Sigmoid colon (tissue), 4 donors: ENCODE results near the gene GTPBP4.

Experiments
- CTCF ChIP-seq, 4 experiments: fragments of 450-650 bp in 3 of 4; fragments of 200-600 bp in 1 of 4; IDR thresholded peaks; one replicate each; pipeline ENCODE4 v1.5.1; 2016 to 2019; ENCODE audit warnings: antibody characterized with exemption in 4 of 4, mild to moderate bottlenecking in 3 of 4, moderate library complexity in 2 of 4
- EP300 ChIP-seq, 4 donors: sonication (generic); formaldehyde crosslinking; IDR thresholded peaks; one replicate each; pipeline ENCODE4 v1.6.1; 2017; ENCODE audit warnings: antibody characterized with exemption in 4 of 4
- POLR2A ChIP-seq, 2 donors: fragments of 450-650 bp; IDR thresholded peaks; one replicate each; pipeline ENCODE4 v1.6.1; 2016; ENCODE audit warnings: antibody characterized with exemption in 2 of 2, mild to moderate bottlenecking in 2 of 2, moderate library complexity in 2 of 2
- POLR2AphosphoS5 ChIP-seq, 4 donors: sonication (generic); formaldehyde crosslinking; IDR thresholded peaks; one replicate each; pipeline ENCODE4 v1.6.1; 2017; ENCODE audit warnings: antibody characterized with exemption in 4 of 4

GRCh38 chr10:1057106-1057657 lies 68.9 kb downstream of the GTPBP4 start:
- TF ChIP-seq CTCF (IDR thresholded peaks at IDR 0.05) (no peak), EP300 (IDR thresholded peaks at IDR 0.05) (no peak), POLR2A (IDR thresholded peaks at IDR 0.05) (no peak), POLR2AphosphoS5 (IDR thresholded peaks at IDR 0.05) (no peak)
